Measurements from ENCODE around the gene TOMM5.

- TF ChIP-seq REPIN1 (CRISPR knock-in tag; IDR thresholded peaks at IDR 0.05; ENCODE audit: borderline replicate concordance, low read depth) (no peak), SP5 (CRISPR knock-in tag; IDR thresholded peaks at IDR 0.05; ENCODE audit: borderline replicate concordance, low read depth) (no peak), REST (IDR thresholded peaks at IDR 0.05; ENCODE audit: borderline replicate concordance in 1 of 2, low read depth in 1 of 2, low read length in 2 of 2) (no peak)
These were observed 32.4 kb downstream of the TOMM5 start for GRCh38 chr9:37559855-37560592.

All from HepG2 (cell line).